Measurements from ENCODE around the gene SNX32. TPM values are rescaled to one million over a fixed set of nuclear protein-coding genes. Genes with fewer than 3 reads are reported as not detected.

SNX32 gene
- total RNA-seq, 1 experiment from 2014 or later: not detected

DNA sequence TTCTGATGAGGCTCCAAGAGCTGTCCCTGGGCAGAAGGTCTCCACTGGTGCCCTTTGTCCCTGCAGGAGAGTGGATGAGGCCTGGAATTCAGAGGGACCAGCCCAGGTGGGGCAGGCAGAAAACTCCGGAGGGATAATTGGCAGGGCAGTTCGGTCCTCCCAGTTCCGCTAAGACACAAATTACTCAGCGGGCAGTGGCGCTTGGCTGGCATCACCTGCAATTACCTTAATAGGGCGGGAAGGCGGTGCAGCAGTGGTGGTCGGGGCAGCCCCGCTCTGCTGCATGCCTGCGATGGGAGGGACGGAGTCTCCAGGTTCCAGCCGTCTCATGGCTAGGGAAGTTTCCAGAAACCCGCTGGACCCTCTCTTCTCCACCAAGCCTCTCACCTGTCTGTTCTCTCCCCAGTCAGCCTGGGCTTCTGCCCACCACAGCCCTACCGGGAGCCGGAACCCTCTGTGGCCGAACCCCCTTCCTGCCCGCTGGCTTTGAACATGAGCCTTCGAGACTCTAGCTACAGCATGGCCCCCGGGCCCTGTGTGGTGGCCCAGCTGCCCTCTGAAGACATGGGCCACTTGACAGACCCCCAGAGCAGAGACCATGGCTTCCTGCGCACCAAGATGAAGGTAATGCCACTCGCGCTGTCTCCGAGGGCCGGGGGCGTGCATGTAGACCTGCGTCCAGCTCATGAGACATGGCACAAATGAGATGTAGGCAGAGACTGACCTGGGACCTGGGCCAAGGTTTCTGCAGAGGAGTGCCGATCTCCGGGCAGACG lies 40.0 kb upstream of the SNX32 start:
- Histone ChIP-seq H3K27me3 (ENCODE audit: insufficient read depth, low read length) (no peaks in the 10 kb centered on the region), H3K36me3 (ENCODE audit: control insufficient read depth in 1 of 2, insufficient read depth in 2 of 2, low read length in 2 of 2) (peaks cover 12 to 20% of the 10 kb centered on the region in 2 experiments; a peak in 3 of 4 replicates), H3K4me3 (replicated peaks in 1 of 2; ENCODE audit: low read depth in 1 of 2, low read length in 2 of 2) (peak overlapping the region in 1 of 2 experiments; percentile 54; a peak in 3 of 4 replicates), H3K27ac (ENCODE audit: low read depth, low read length) (peak overlapping the region; percentile 94), H3K9me3 (ENCODE audit: control insufficient read depth in 1 of 2, insufficient read depth in 1 of 2, low read depth in 1 of 2, low read length in 2 of 2) (no peaks in the 10 kb centered on the region), H2AFZ (ENCODE audit: low read depth, low read length, poor library complexity, severe bottlenecking) (no peak overlapping the region), H3K4me1 (ENCODE audit: control insufficient read depth in 1 of 2, insufficient read depth in 2 of 2, low read length in 2 of 2) (peaks cover 48 to 55% of the 10 kb centered on the region in 2 experiments), H3K79me2 (ENCODE audit: insufficient read depth, low read length) (peaks cover 38% of the 10 kb centered on the region), H3K4me2 (ENCODE audit: low read length) (peak overlapping the region; percentile 91), H3K9ac (ENCODE audit: low read length) (peak overlapping the region; percentile 65), H3K9me2 (ENCODE audit: insufficient read depth) (no peaks in the 10 kb centered on the region), H4K20me1 (ENCODE audit: insufficient read depth) (no peaks in the 10 kb centered on the region)
- intact Hi-C loops (cut with micrococcal nuclease): no loop called here
- ChIA-PET POLR2A (no interaction called here), CTCF (interaction anchor here (5.8 kb wide), 1 partner anchor 14 kb away, joined by 73 read pairs; the partner anchor contains the start of gene AP5B1), RAD21 (ENCODE audit: low non-redundant PET in 1 of 2, low total read pairs in 2 of 2, uncharacterized antibody in 2 of 2, unreplicated experiment in 2 of 2) (no interaction called here)
- no peak for DNase-seq (ENCODE audit: low read depth, low spot score)
- no TSS peak for BruUV-seq (replicated peaks)
- ATAC-seq: no peak
- TF ChIP-seq RAD21 (IDR thresholded peaks at IDR 0.05; ENCODE audit: low read depth) (no peak), FOSL1 (IDR thresholded peaks at IDR 0.05; ENCODE audit: low read depth) (no peak), POLR2A (IDR thresholded peaks at IDR 0.05; ENCODE audit: borderline replicate concordance, extremely low read depth, insufficient read depth, insufficient read length) (no peak), ZNF274 (IDR thresholded peaks at IDR 0.05; ENCODE audit: low read depth, low read length) (no peak), REST (IDR thresholded peaks at IDR 0.05; ENCODE audit: low read depth) (no peak)

All from HCT116 (cell line).